Keratinocyte (primary cell): Measurements from ENCODE around the gene RAB7B. TPM values are rescaled to one million over a fixed set of nuclear protein-coding genes. Genes with fewer than 3 reads are reported as not detected.
A peak's percentile ranks its signal among the peaks of the same experiment; 100 is the strongest.

Experiments used
- DNase-seq: peaks from one replicate; pipeline ENCODE4 v3.0.0-alpha.2; 2011; ENCODE audit warnings: low read depth, missing footprints, low spot score
- FAIRE-seq: peaks from 2 replicates; lab custom pipeline; 2011; peaks lifted over from hg19 to GRCh38; lab: Jason Lieb, UNC
- H2AFZ ChIP-seq: 2 replicates; pipeline ENCODE4 v1.6.0; 2012; ENCODE audit warnings: low read length, control low read depth, inconsistent platforms; ENCODE audit not compliant: control insufficient read depth
- H3K27ac ChIP-seq: 2 replicates; pipeline ENCODE4 v1.5.1; 2011; ENCODE audit warnings: low read length; ENCODE audit not compliant: control insufficient read depth, insufficient read depth
- H3K27me3 ChIP-seq: 3 replicates; pipeline ENCODE4 v1.6.0; 2011; ENCODE audit warnings: low read length; ENCODE audit not compliant: control insufficient read depth, insufficient read depth; ENCODE audit errors: extremely low read depth
- H3K36me3 ChIP-seq, 2 experiments: 2 replicates in 1 of 2; 3 replicates in 1 of 2; pipeline ENCODE4 v1.5.1; 2011; ENCODE audit warnings: low read length in 2 of 2, mild to moderate bottlenecking in 1 of 2; ENCODE audit not compliant: control insufficient read depth in 2 of 2, insufficient read depth in 2 of 2; ENCODE audit errors: extremely low read depth in 1 of 2
- H3K4me1 ChIP-seq: 3 replicates; pipeline ENCODE4 v1.5.1; 2011; ENCODE audit warnings: low read length; ENCODE audit not compliant: control insufficient read depth, insufficient read depth; ENCODE audit errors: extremely low read depth
- H3K4me2 ChIP-seq: 3 replicates; pipeline ENCODE4 v1.6.0; 2011; ENCODE audit warnings: low read depth, low read length; ENCODE audit not compliant: control insufficient read depth, insufficient read depth; ENCODE audit errors: extremely low read depth
- H3K4me3 ChIP-seq, 3 experiments: fragments of 200-600 bp in 1 of 3; sonication (generic) in 1 of 3; 2 replicates in 2 of 3; 3 replicates in 1 of 3; pipeline ENCODE4 v1.5.1; 2011 to 2016; ENCODE audit warnings: low read length in 3 of 3, mild to moderate bottlenecking in 3 of 3, control low read depth in 2 of 3, inconsistent platforms in 1 of 3, low read depth in 1 of 3, mixed read lengths in 1 of 3, mixed run types in 1 of 3, moderate library complexity in 1 of 3; ENCODE audit not compliant: control insufficient read depth in 2 of 3, insufficient read depth in 2 of 3; ENCODE audit errors: extremely low read depth in 1 of 3
- H3K79me2 ChIP-seq: 2 replicates; pipeline ENCODE4 v1.6.0; 2012; ENCODE audit warnings: low read length; ENCODE audit not compliant: control insufficient read depth, insufficient read depth
- H3K9ac ChIP-seq: 3 replicates; pipeline ENCODE4 v1.6.0; 2011; ENCODE audit warnings: low read length; ENCODE audit not compliant: control insufficient read depth, insufficient read depth; ENCODE audit errors: extremely low read depth
- H3K9me1 ChIP-seq: 3 replicates; pipeline ENCODE4 v1.6.0; 2011; ENCODE audit warnings: low read length; ENCODE audit not compliant: control insufficient read depth, insufficient read depth; ENCODE audit errors: extremely low read depth
- H3K9me3 ChIP-seq: 2 replicates; pipeline ENCODE4 v1.5.1; 2012; ENCODE audit warnings: low read depth, low read length; ENCODE audit not compliant: control insufficient read depth
- H4K20me1 ChIP-seq: 3 replicates; pipeline ENCODE4 v1.6.0; 2011; ENCODE audit warnings: low read length; ENCODE audit not compliant: control insufficient read depth, insufficient read depth; ENCODE audit errors: extremely low read depth
- CTCF ChIP-seq, 3 experiments: IDR thresholded peaks in 1 of 3; conservative IDR thresholded peaks in 1 of 3; optimal IDR thresholded peaks in 1 of 3; 2 replicates in 2 of 3; 3 replicates in 1 of 3; pipeline versions ENCODE3 to v1.5.1; 2011; ENCODE audit warnings: low read length in 3 of 3, mild to moderate bottlenecking in 3 of 3, moderate library complexity in 2 of 3, control low read depth in 1 of 3, inconsistent platforms in 1 of 3; ENCODE audit not compliant: insufficient read depth in 2 of 3; ENCODE audit errors: extremely low read depth in 1 of 3
- EZH2 ChIP-seq: IDR thresholded peaks from one replicate; pipeline ENCODE4 v1.6.1; 2012; ENCODE audit warnings: inconsistent platforms, mild to moderate bottlenecking, low read length, moderate library complexity
- dilution Hi-C: fragments of 300-500 bp; cut with MboI; formaldehyde crosslinking; loops from one replicate; pipeline ENCODE4 v1.7.0; 2020; ENCODE audit warnings: low sequenced_read_pairs; ENCODE audit not compliant: extremely low pct_ligation_motif_present
- polyA plus RNA-seq, 5 experiments: library from polyadenylated mRNA; depleted of rRNA in 3 of 5; stranded (reverse) in 3 of 5; stranded (forward) in 1 of 5; unstranded in 1 of 5; fragments of >200 nt; gene quantifications; 1 replicate in 1 of 5; 2 replicates in 3 of 5; 3 replicates in 1 of 5; pipeline versions ENCODE4 v1.2.1 to v1.2.3, GENCODE V29; 2011 to 2012; ENCODE audit warnings: missing spikeins in 2 of 5, low read depth in 1 of 5, low replicate concordance in 1 of 5

RAB7B gene
- polyA plus RNA-seq, 1 donor (not counting 4 experiments of a cell fraction or from before 2014, with no cell fraction given): 47.8 TPM

- peaks cover 7% of the 10 kb centered on the region for H3K4me1 ChIP-seq
- dilution Hi-C loops: no loop called here
These were observed 47.5 kb upstream of the RAB7B start for GRCh38 chr1:206050655-206051235.

GRCh38 chr1:206049919-206050600 is 46.9 kb upstream of the RAB7B start:
- Histone ChIP-seq H3K9ac (no peak overlapping the region), H3K27ac (no peak overlapping the region), H3K4me3 (no peak overlapping the region), H3K27me3 (no peaks in the 10 kb centered on the region), H2AFZ (no peak overlapping the region), H4K20me1 (no peaks in the 10 kb centered on the region), H3K79me2 (no peaks in the 10 kb centered on the region), H3K36me3 (no peaks in the 10 kb centered on the region), H3K9me1 (no peaks in the 10 kb centered on the region), H3K4me2 (no peak overlapping the region), H3K9me3 (no peaks in the 10 kb centered on the region), H3K4me1 (peaks cover 7% of the 10 kb centered on the region)
- TF ChIP-seq CTCF (optimal IDR thresholded peaks at IDR 0.05 in 1 of 3, IDR thresholded peaks at IDR 0.05 in 1 of 3, conservative IDR thresholded peaks at IDR 0.05 in 1 of 3; ENCODE audit: extremely low read depth in 1 of 3, insufficient read depth in 2 of 3, low read length in 3 of 3) (no peak), EZH2 (no peak)
- DNase-seq (no peak), FAIRE-seq (no peak)
- dilution Hi-C loops: no loop called here

More at GRCh38 chr1:206050655-206051235, 47.5 kb upstream of the RAB7B start:
- TF ChIP-seq CTCF (optimal IDR thresholded peaks at IDR 0.05 in 1 of 3, IDR thresholded peaks at IDR 0.05 in 1 of 3, conservative IDR thresholded peaks at IDR 0.05 in 1 of 3; ENCODE audit: extremely low read depth in 1 of 3, insufficient read depth in 2 of 3, low read length in 3 of 3) (no peak), EZH2 (no peak)
- FAIRE-seq: no peak
- Histone ChIP-seq H3K36me3 (no peaks in the 10 kb centered on the region), H2AFZ (no peak overlapping the region), H3K27ac (no peak overlapping the region), H3K79me2 (no peaks in the 10 kb centered on the region), H3K4me3 (no peak overlapping the region), H3K9me3 (no peaks in the 10 kb centered on the region), H3K4me2 (no peak overlapping the region), H3K9ac (no peak overlapping the region), H3K27me3 (no peaks in the 10 kb centered on the region), H4K20me1 (no peaks in the 10 kb centered on the region), H3K9me1 (no peaks in the 10 kb centered on the region)
- peak; percentile 30 for DNase-seq
